Smooth muscle cell (in vitro differentiated cells): ENCODE measurements around the gene ACVRL1. TPM values are rescaled to one million over a fixed set of nuclear protein-coding genes. Genes with fewer than 3 reads are reported as not detected.

Source experiments
- DNase-seq: peaks from one replicate; lab custom pipeline; 2025; ENCODE audit not compliant: unreplicated experiment; lab: John Stamatoyannopoulos, UW
- H2AFZ ChIP-seq: fragments of 200-600 bp; sonication (generic); 2 replicates; pipeline ENCODE4 v1.6.0; 2016; ENCODE audit warnings: antibody characterized with exemption, low read depth, mild to moderate bottlenecking
- H3F3A ChIP-seq: fragments of 200-600 bp; sonication (generic); 2 replicates; pipeline ENCODE4 v1.6.0; 2017; ENCODE audit warnings: antibody characterized with exemption, low read depth
- H3K27ac ChIP-seq: fragments of 200-600 bp; sonication (generic); 2 replicates; pipeline ENCODE4 v1.5.1; 2016; ENCODE audit warnings: low read depth, mild to moderate bottlenecking
- H3K27me3 ChIP-seq: fragments of 200-600 bp; sonication (generic); 2 replicates; pipeline ENCODE4 v1.6.1; 2016; ENCODE audit warnings: low read depth, mild to moderate bottlenecking
- H3K36me3 ChIP-seq: fragments of 200-600 bp; sonication (generic); 2 replicates; pipeline ENCODE4 v1.5.1; 2016; ENCODE audit warnings: low read depth
- H3K4me1 ChIP-seq: fragments of 200-600 bp; sonication (generic); 2 replicates; pipeline ENCODE4 v1.5.1; 2016; ENCODE audit warnings: low read depth
- H3K4me2 ChIP-seq: fragments of 200-600 bp; sonication (generic); 2 replicates; pipeline ENCODE4 v1.6.0; 2016; ENCODE audit warnings: mild to moderate bottlenecking
- H3K4me3 ChIP-seq: fragments of 200-600 bp; sonication (generic); 2 replicates; pipeline ENCODE4 v1.5.1; 2016; ENCODE audit warnings: mild to moderate bottlenecking
- H3K79me2 ChIP-seq: fragments of 200-600 bp; sonication (generic); 2 replicates; pipeline ENCODE4 v1.6.0; 2016; ENCODE audit warnings: low read depth, mild to moderate bottlenecking
- H3K9ac ChIP-seq: fragments of 200-600 bp; sonication (generic); 2 replicates; pipeline ENCODE4 v1.6.0; 2016; ENCODE audit warnings: low read depth
- H3K9me3 ChIP-seq: fragments of 200-600 bp; sonication (generic); replicated peaks from 2 replicates; pipeline ENCODE4 v1.5.1; 2016; ENCODE audit warnings: low read depth
- H4K20me1 ChIP-seq: fragments of 200-600 bp; sonication (generic); 2 replicates; pipeline ENCODE4 v1.6.0; 2016; ENCODE audit warnings: low read depth
- WGBS: methylation state at CpG from one replicate; pipeline ENCODE4 v1.1.7; 2016; ENCODE audit warnings: low lambda C conversion rate; 5-methylcytosine and 5-hydroxymethylcytosine counted together
- polyA plus RNA-seq: library from polyadenylated mRNA; unstranded; fragments of >200 nt; fragmentation: Nextera tagmentation; extraction: Ambion mirVana; gene quantifications from 2 replicates; pipeline ENCODE4 v1.2.1, GENCODE V29; 2016
- total RNA-seq: library from RNA; depleted of rRNA; stranded (reverse); fragments of >200 nt; gene quantifications from 2 replicates; pipeline ENCODE4 v1.2.3, GENCODE V29; 2014
- TF ChIP-seq, protein P1 (sequence below): fragments of 200-600 bp; sonication (generic); IDR thresholded peaks from 2 replicates; pipeline ENCODE4 v1.5.1; 2017; ENCODE audit warnings: borderline replicate concordance, mild to moderate bottlenecking, antibody characterized with exemption; ENCODE audit not compliant: insufficient read depth, poor library complexity, severe bottlenecking

ACVRL1 gene
- total and polyA plus RNA-seq, 2 experiments from 2014 or later, result 8.4 to 10.4 TPM

DNA sequence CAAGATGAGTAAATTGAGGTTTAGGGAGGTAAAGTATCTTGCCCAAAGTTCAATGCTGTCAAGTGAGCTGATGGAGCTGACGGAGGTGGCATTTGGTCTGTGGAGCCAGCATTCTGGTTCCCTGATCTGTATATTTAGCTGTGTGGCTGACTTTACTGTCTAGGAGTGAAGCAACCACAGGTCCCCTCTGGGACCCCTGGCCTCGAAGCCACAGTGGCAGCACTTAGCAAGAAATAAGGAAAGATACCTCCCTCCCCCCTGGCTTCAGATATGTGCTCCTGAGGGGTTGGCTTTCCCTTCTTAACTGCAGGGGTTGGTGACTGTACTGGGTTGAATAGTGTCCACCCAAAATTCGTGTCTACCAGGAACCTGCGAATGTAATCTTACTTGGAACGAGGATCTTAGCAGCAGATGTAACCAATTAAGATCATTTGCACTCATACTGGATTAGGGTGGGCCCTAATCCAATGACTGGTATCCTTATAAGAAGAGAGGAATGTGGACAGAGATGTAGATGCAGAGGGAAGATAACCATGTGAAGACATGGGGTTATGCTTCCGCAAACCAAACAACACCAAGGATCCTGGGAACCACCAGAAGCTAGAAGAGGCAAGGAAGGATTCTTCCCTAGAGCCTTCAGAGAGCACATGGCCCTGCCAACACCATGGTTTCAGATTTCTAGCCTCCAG, 42.2 kb downstream of the ACVRL1 start:
- TF ChIP-seq, protein P1, sequence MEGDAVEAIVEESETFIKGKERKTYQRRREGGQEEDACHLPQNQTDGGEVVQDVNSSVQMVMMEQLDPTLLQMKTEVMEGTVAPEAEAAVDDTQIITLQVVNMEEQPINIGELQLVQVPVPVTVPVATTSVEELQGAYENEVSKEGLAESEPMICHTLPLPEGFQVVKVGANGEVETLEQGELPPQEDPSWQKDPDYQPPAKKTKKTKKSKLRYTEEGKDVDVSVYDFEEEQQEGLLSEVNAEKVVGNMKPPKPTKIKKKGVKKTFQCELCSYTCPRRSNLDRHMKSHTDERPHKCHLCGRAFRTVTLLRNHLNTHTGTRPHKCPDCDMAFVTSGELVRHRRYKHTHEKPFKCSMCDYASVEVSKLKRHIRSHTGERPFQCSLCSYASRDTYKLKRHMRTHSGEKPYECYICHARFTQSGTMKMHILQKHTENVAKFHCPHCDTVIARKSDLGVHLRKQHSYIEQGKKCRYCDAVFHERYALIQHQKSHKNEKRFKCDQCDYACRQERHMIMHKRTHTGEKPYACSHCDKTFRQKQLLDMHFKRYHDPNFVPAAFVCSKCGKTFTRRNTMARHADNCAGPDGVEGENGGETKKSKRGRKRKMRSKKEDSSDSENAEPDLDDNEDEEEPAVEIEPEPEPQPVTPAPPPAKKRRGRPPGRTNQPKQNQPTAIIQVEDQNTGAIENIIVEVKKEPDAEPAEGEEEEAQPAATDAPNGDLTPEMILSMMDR, result no peak
- Histone ChIP-seq H3K9me3 (peaks cover 4% of the 10 kb centered on the region), H3K27me3 (no peaks in the 10 kb centered on the region), H3K4me3 (no peak overlapping the region), H3K27ac (no peak overlapping the region), H2AFZ (no peak overlapping the region), H3F3A (peaks cover 11% of the 10 kb centered on the region), H3K4me1 (peaks cover 24% of the 10 kb centered on the region), H3K9ac (no peak overlapping the region), H3K36me3 (no peaks in the 10 kb centered on the region), H4K20me1 (peaks cover 5% of the 10 kb centered on the region), H3K4me2 (no peak overlapping the region), H3K79me2 (peaks cover 13% of the 10 kb centered on the region)
- no peak for DNase-seq
- 74% methylated on average over 6 of the region's 6 CpGs for WGBS

DNA sequence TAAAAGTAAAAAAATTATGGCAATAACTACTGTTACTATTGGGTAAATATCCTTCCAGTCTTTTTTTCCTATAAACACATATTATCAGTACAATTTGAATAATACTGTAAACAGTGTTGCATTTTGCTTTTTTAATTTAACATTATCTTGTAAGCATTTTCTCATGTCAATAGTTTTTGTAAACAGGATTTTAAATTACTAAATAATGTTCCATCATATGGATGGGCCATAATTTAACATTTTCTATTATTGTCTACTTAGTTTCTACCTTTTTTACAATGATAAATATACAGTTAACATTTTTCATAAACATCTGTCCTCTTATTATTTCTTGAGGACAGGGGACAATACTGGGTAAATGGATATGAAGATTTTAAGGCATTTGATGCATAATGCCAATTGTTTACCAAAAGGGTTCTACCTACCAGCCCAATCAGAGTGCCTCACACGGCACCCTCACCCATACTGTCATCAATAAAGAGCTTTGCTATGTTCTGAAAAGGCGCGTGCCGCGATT, 43.4 kb downstream of the ACVRL1 start:
- H3K4me1 ChIP-seq, result peaks cover 26% of the 10 kb centered on the region
- H3K9me3 ChIP-seq, result no peaks in the 10 kb centered on the region
- H3K27me3 ChIP-seq, result no peaks in the 10 kb centered on the region
- WGBS, result under 1% methylated on average over 5 of the region's 5 CpGs
- H4K20me1 ChIP-seq, result peaks cover 15% of the 10 kb centered on the region
- no peaks in the 10 kb centered on the region for H3K36me3 ChIP-seq
- H3K27ac ChIP-seq, result no peak overlapping the region
- no peak for DNase-seq
- H3F3A ChIP-seq, result peaks cover 18% of the 10 kb centered on the region
- H2AFZ ChIP-seq, result peak overlapping the region; percentile 97
- peaks cover 22% of the 10 kb centered on the region for H3K79me2 ChIP-seq
- TF ChIP-seq, protein P1, result no peak
- H3K4me3 ChIP-seq, result peak overlapping the region; percentile 51
- peak overlapping the region; percentile 87 for H3K4me2 ChIP-seq
- no peak overlapping the region for H3K9ac ChIP-seq

DNA sequence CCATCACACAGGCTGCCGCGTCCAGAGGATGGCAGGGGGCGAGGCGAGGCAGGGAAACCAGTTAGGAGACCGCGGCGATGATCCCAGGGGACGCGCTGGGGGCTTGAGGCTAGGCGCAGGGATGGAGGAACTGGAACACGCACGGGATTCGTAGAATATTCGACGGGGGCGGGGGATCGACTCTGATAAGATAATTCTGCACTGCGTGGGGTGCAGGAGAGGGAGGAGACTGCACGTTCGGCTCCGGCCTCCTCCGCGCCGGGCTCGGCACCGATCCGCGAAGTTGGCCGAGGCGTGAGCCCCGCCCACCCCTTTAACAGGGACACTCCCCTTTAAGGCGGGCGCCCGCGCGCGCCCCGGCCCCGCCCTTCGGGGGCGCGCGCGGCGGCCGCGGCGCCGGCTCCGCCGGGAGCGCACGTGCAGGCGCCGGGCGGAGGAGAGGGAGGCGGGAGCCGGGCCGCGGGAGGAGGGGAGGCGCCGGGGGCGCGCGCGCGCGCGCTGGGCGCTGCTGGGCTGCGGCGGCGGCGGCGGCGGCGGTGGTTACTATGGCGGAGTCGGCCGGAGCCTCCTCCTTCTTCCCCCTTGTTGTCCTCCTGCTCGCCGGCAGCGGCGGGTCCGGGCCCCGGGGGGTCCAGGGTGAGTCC, 44.0 kb downstream of the ACVRL1 start, which contains the start of gene ACVR1B:
ACVR1B (plus strand) TSS at position 501 of the 644 bp plus-strand sequence; CDS start at position 546, 45 bp downstream.
- peak within 1 kb of the TSS; percentile 94 for H3K4me3 ChIP-seq
- TF ChIP-seq, protein P1, result no peak
- peaks cover 21% of the 10 kb centered on the region for H4K20me1 ChIP-seq
- H3K9ac ChIP-seq, result peak within 1 kb of the TSS; percentile 82
- peak within 1 kb of the TSS; percentile 99 for H3K4me2 ChIP-seq
- peaks cover 26% of the 10 kb centered on the region for H3K4me1 ChIP-seq
- H2AFZ ChIP-seq, result peak within 1 kb of the TSS; percentile 97
- no peaks in the 10 kb centered on the region for H3K36me3 ChIP-seq
- no peaks in the 10 kb centered on the region for H3K9me3 ChIP-seq
- 2% methylated on average over 20 of the region's 86 CpGs for WGBS
- H3K27ac ChIP-seq, result no peak within 1 kb of the TSS
- DNase-seq, result peak; percentile 60
- peaks cover 28% of the 10 kb centered on the region for H3K79me2 ChIP-seq
- H3F3A ChIP-seq, result peaks cover 18% of the 10 kb centered on the region
- no peaks in the 10 kb centered on the region for H3K27me3 ChIP-seq
